Right lung (tissue), 10 donors: ENCODE results near the gene GPHN. TPM values are rescaled to one million over a fixed set of nuclear protein-coding genes. Genes with fewer than 3 reads are reported as not detected.

Experiments
- DNase-seq, 2 donors: peaks; one replicate each; pipeline ENCODE4 v3.0.0-alpha.2; 2013
- long read RNA-seq, 8 donors: transcript quantifications; one replicate each; lab custom pipeline, GENCODE V29; 2026
- polyA plus RNA-seq, 5 donors: library from polyadenylated mRNA; unstranded; fragments of 120-200 nt; gene quantifications; one replicate each; pipeline versions ENCODE4 v1.2.1 to v1.2.3, GENCODE V29; 2013; ENCODE audit warnings: inconsistent platforms in 1 of 5, low replicate concordance in 1 of 5; ENCODE audit not compliant: insufficient read length in 5 of 5, insufficient read depth in 1 of 5

The GPHN gene
- 10 to 100 TPM; 19.5 to 27.6 (median 26.5) TPM for polyA plus RNA-seq
- long read RNA-seq, donor 1: 0 reads
- long read RNA-seq, donor 2: 0 reads
- long read RNA-seq, donor 3, full-length matches to known transcripts: 1 of 1 reads
- long read RNA-seq, donor 3, partial matches to known transcripts: 0 of 1 reads
- long read RNA-seq, donor 3, other reads (novel, unspliced or antisense): 0 of 1 reads
- long read RNA-seq, donor 4: 0 reads
- long read RNA-seq, donor 5, full-length matches to known transcripts: 1 of 7 reads
- long read RNA-seq, donor 5, partial matches to known transcripts: 6 of 7 reads
- long read RNA-seq, donor 5, other reads (novel, unspliced or antisense): 0 of 7 reads
- long read RNA-seq, donor 6, full-length matches to known transcripts: 4 of 4 reads
- long read RNA-seq, donor 6, partial matches to known transcripts: 0 of 4 reads
- long read RNA-seq, donor 6, other reads (novel, unspliced or antisense): 0 of 4 reads
- long read RNA-seq, donor 7, full-length matches to known transcripts: 1 of 1 reads
- long read RNA-seq, donor 7, partial matches to known transcripts: 0 of 1 reads
- long read RNA-seq, donor 7, other reads (novel, unspliced or antisense): 0 of 1 reads
- long read RNA-seq, donor 8, full-length matches to known transcripts: 1 of 1 reads
- long read RNA-seq, donor 8, partial matches to known transcripts: 0 of 1 reads
- long read RNA-seq, donor 8, other reads (novel, unspliced or antisense): 0 of 1 reads

- DNase-seq: peak; percentile 96
Measured at GRCh38 chr14:66507722-66508546, at the start of gene GPHN. TSS of gene GPHN (plus strand) at chr14:66508147.

GRCh38 chr14:66459603-66460002 lies 48.3 kb upstream of the GPHN start:
- no peak for DNase-seq

GRCh38 chr14:66464261-66464660 lies 43.7 kb upstream of the GPHN start:
- DNase-seq: no peak

GRCh38 chr14:66468778-66469367 lies 39.1 kb upstream of the GPHN start:
- DNase-seq: no peak

- DNase-seq: no peak
Measured at GRCh38 chr14:66471584-66471983, 36.4 kb upstream of the GPHN start.

- DNase-seq: no peak
Measured at GRCh38 chr14:66472251-66472650, 35.7 kb upstream of the GPHN start.

- no peak for DNase-seq
Measured at GRCh38 chr14:66473223-66473622, 34.7 kb upstream of the GPHN start.

- no peak for DNase-seq
Measured at GRCh38 chr14:66476964-66477363, 31.0 kb upstream of the GPHN start.

- no peak for DNase-seq
Measured at GRCh38 chr14:66477567-66477966, 30.4 kb upstream of the GPHN start.

GRCh38 chr14:66482873-66483272 lies 25.1 kb upstream of the GPHN start:
- DNase-seq: no peak

- no peak for DNase-seq
Measured at GRCh38 chr14:66483322-66483721, 24.6 kb upstream of the GPHN start.

GRCh38 chr14:66485029-66485428 lies 22.9 kb upstream of the GPHN start:
- no peak for DNase-seq

- DNase-seq: no peak
Measured at GRCh38 chr14:66485910-66486421, 22.0 kb upstream of the GPHN start, which contains the start of gene CCDC196. TSS of gene CCDC196 (plus strand) at chr14:66486371. CDS start at chr14:66486503, 132 bp downstream.

GRCh38 chr14:66487164-66487563 lies 20.8 kb upstream of the GPHN start:
- no peak for DNase-seq

GRCh38 chr14:66490143-66491111 lies 17.5 kb upstream of the GPHN start:
- no peak for DNase-seq

GRCh38 chr14:66493750-66494149 lies 14.2 kb upstream of the GPHN start:
- no peak for DNase-seq

GRCh38 chr14:66495218-66496098 lies 12.5 kb upstream of the GPHN start:
- DNase-seq: peak; percentile 29 to 50

- no peak for DNase-seq
Measured at GRCh38 chr14:66496188-66496807, 11.6 kb upstream of the GPHN start.

- no peak for DNase-seq
Measured at GRCh38 chr14:66496911-66497310, 11.0 kb upstream of the GPHN start.
